SK-N-MC (cell line): ENCODE data around the gene ARG2.
"Not testable (repeated sequence)": the region's sequence is repeated elsewhere in the genome, so short reads cannot be mapped to it uniquely, and the experiment has no call there.

Source experiments
- EZH2 ChIP-seq: fragments of 200-600 bp; sonication (generic); IDR thresholded peaks from one replicate; pipeline ENCODE4 v1.6.1; 2017; ENCODE audit warnings: antibody characterized with exemption
- POLR2AphosphoS5 ChIP-seq: IDR thresholded peaks from 2 replicates; pipeline ENCODE4 v1.6.1; 2012; ENCODE audit warnings: mild to moderate bottlenecking, low read depth, low read length, borderline replicate concordance

DNA sequence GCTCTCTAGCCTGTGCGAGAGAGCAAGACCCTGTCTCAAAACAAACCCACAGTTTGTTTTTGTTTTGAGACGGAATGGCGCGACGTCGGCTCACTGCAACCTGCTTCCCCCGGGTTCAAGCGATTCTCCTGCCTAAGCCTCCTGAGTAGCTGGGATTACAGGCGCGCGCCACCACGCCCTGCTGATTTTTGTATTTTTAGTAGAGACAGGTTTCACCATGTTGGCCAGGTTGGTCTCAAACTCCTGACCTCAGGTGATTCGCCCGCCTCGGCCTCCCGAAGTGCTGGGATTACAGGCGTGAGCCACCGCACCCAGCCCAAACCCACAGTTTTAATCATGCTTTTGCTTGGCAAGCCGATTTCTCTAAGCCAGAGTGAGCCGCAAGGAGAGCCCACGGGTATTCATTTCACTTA is 19.2 kb upstream of the ARG2 start:
- TF ChIP-seq EZH2, POLR2AphosphoS5: not testable (repeated sequence)
